ENCODE results near the gene ZBTB7B. TPM values are rescaled to one million over a fixed set of nuclear protein-coding genes. Genes with fewer than 3 reads are reported as not detected.

ZBTB7B gene
- total and polyA plus RNA-seq, 2 donors (not counting 1 experiment from before 2014, with no cell fraction given), result 55.7 to 67.3 TPM

DNA sequence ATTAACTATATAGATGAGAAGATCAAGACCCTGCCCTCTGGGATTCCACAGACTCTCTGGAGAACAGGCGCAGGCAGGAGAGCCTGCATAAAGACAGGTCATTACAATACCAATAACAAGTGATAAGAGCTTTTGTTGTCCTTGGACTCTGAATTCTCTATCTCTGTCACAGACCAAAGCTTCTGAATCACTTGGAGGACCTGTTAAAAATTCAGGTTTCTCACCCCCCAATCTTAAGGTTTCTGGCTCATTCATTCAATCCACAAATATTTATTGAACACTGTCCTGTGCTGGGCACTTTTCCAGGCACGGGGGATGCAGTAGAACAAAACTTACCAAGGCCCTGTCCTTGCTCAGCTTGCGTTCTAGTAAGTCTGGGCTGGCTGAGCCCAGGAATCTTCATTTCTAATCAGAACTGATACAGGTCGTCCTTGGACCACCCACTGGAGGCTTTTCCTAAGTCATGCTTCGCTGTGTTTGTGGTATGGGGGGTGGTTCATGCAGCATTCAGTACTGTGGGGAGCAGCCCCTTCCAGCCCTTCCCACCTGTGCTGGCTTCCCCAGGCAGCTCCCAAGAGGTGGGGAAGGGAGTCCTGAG, 62.3 kb downstream of the ZBTB7B start:
- Mint-ChIP-seq H3K4me3 (peak overlapping the region; percentile 83), H3K27ac (peak overlapping the region; percentile 50), H3K27me3 (no peaks in the 10 kb centered on the region), H3K4me1 (peaks cover 49% of the 10 kb centered on the region), H3K9me3 (ENCODE audit: insufficient read depth) (no peaks in the 10 kb centered on the region)
- H3K9me3 ChIP-seq (ENCODE audit: control extremely low read depth in 1 of 3, control insufficient read depth in 2 of 3, insufficient read depth in 1 of 3, low read length in 2 of 3), result no peaks in the 10 kb centered on the region
- H3K27ac ChIP-seq (ENCODE audit: low read length in 2 of 2), result no peak overlapping the region
- peaks cover 0 to 23% of the 10 kb centered on the region in 2 experiments for H3K36me3 ChIP-seq (replicated peaks in 1 of 2; ENCODE audit: control extremely low read depth in 1 of 2, control insufficient read depth in 1 of 2, extremely low read depth in 1 of 2, insufficient read depth in 2 of 2, low read length in 1 of 2)
- ATAC-seq (ENCODE audit: low read depth) (no peak), DNase-seq (no peak)
- WGBS (ENCODE audit: insufficient coverage), result 92% methylated on average over 2 of the region's 5 CpGs
- H2AFZ ChIP-seq (ENCODE audit: insufficient read depth, low read depth, low read length, poor library complexity, severe bottlenecking), result no peak overlapping the region
- peak overlapping the region; percentile 96 for H3K4me2 ChIP-seq (replicated peaks; ENCODE audit: low read depth, low read length, poor library complexity, severe bottlenecking)
- intact Hi-C loops (cut with micrococcal nuclease), result loop anchor here (5.0 to 10.0 kb wide), 3 partner anchors 300 to 1393 kb away; partner anchors contain the start of genes ADAR and ILF2
- peaks cover 27 to 53% of the 10 kb centered on the region in 2 donors for H3K4me1 ChIP-seq (ENCODE audit: control insufficient read depth in 2 of 2, insufficient read depth in 2 of 2, low read length in 2 of 2)
- POLR2A ChIA-PET, result interaction anchor here (0.5 to 2.0 kb wide), 2 partner anchors 15 to 475 kb away, joined by 3 to 9 read pairs; no protein-coding TSS in a partner anchor
- peaks cover 24% of the 10 kb centered on the region for H3K79me2 ChIP-seq (ENCODE audit: control insufficient read depth, insufficient read depth, low read length)
- no peak overlapping the region for H3K4me3 ChIP-seq (ENCODE audit: control extremely low read depth in 1 of 5, extremely low read depth in 1 of 5, insufficient read depth in 1 of 5, low read depth in 2 of 5, low read length in 4 of 5)
- TF ChIP-seq EZH2 (IDR thresholded peaks at IDR 0.05; ENCODE audit: borderline replicate concordance, insufficient read depth, low read depth, low read length, poor library complexity, severe bottlenecking), result no peak
- TF ChIP-seq, protein P1, sequence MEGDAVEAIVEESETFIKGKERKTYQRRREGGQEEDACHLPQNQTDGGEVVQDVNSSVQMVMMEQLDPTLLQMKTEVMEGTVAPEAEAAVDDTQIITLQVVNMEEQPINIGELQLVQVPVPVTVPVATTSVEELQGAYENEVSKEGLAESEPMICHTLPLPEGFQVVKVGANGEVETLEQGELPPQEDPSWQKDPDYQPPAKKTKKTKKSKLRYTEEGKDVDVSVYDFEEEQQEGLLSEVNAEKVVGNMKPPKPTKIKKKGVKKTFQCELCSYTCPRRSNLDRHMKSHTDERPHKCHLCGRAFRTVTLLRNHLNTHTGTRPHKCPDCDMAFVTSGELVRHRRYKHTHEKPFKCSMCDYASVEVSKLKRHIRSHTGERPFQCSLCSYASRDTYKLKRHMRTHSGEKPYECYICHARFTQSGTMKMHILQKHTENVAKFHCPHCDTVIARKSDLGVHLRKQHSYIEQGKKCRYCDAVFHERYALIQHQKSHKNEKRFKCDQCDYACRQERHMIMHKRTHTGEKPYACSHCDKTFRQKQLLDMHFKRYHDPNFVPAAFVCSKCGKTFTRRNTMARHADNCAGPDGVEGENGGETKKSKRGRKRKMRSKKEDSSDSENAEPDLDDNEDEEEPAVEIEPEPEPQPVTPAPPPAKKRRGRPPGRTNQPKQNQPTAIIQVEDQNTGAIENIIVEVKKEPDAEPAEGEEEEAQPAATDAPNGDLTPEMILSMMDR (IDR thresholded peaks at IDR 0.05), result no peak
- CTCF ChIA-PET, result interaction anchor here (0.6 to 20.2 kb wide), 11 partner anchors 8 to 505 kb away, joined by 3 to 370 read pairs (median 5); partner anchors contain the start of genes ADAM15, EFNA3 and KRTCAP2
- peaks cover 48% of the 10 kb centered on the region for H4K20me1 ChIP-seq (ENCODE audit: control insufficient read depth, insufficient read depth, low read length, poor library complexity, severe bottlenecking)
- H3K27me3 ChIP-seq (replicated peaks in 1 of 4; ENCODE audit: control extremely low read depth in 1 of 4, control insufficient read depth in 3 of 4, insufficient read depth in 4 of 4, low read length in 3 of 4), result peaks cover 0 to 3% (median 0%) of the 10 kb centered on the region in 4 experiments
- no peak overlapping the region for H3K9ac ChIP-seq (ENCODE audit: low read length)

DNA sequence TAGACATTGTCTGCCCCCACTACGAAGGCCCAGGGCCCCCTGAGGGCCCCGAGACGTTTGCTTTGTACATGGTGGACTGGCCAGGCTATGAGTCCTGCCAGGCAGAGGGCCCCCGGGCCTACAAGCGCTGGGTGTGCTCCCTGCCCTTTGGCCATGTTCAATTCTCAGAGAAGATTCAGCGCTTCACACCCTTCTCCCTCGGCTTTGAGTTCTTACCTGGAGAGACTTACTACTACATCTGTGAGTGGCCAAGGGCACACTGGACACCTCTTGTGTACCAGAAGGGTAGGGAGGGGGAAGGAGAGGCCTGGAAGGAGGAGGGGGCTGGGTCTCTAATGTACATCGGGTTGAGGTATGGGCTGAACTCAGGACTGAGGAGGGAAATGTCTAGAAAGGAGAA, 64.2 kb downstream of the ZBTB7B start:
- Mint-ChIP-seq H3K27me3 (no peaks in the 10 kb centered on the region), H3K9me3 (ENCODE audit: insufficient read depth) (no peaks in the 10 kb centered on the region), H3K4me3 (no peak overlapping the region), H3K4me1 (peaks cover 55% of the 10 kb centered on the region), H3K27ac (no peak overlapping the region)
- H3K36me3 ChIP-seq (replicated peaks in 1 of 2; ENCODE audit: control extremely low read depth in 1 of 2, control insufficient read depth in 1 of 2, extremely low read depth in 1 of 2, insufficient read depth in 2 of 2, low read length in 1 of 2), result peaks cover 0 to 23% of the 10 kb centered on the region in 2 experiments
- TF ChIP-seq, protein P1 (IDR thresholded peaks at IDR 0.05), result no peak
- TF ChIP-seq EZH2 (IDR thresholded peaks at IDR 0.05; ENCODE audit: borderline replicate concordance, insufficient read depth, low read depth, low read length, poor library complexity, severe bottlenecking), result no peak
- H3K27me3 ChIP-seq (replicated peaks in 1 of 4; ENCODE audit: control extremely low read depth in 1 of 4, control insufficient read depth in 3 of 4, insufficient read depth in 4 of 4, low read length in 3 of 4), result no peaks in the 10 kb centered on the region
- H3K4me2 ChIP-seq (replicated peaks; ENCODE audit: low read depth, low read length, poor library complexity, severe bottlenecking), result no peak overlapping the region
- H3K27ac ChIP-seq (ENCODE audit: low read length in 2 of 2), result no peak overlapping the region
- H3K79me2 ChIP-seq (ENCODE audit: control insufficient read depth, insufficient read depth, low read length), result peaks cover 24% of the 10 kb centered on the region
- WGBS (ENCODE audit: insufficient coverage), result over 99% methylated on average over 6 of the region's 8 CpGs
- POLR2A ChIA-PET, result interaction anchor here (1.4 kb wide), 1 partner anchor 106 kb away, joined by 3 read pairs; the partner anchor contains the start of gene KRTCAP2
- no peaks in the 10 kb centered on the region for H3K9me3 ChIP-seq (ENCODE audit: control extremely low read depth in 1 of 3, control insufficient read depth in 2 of 3, insufficient read depth in 1 of 3, low read length in 2 of 3)
- DNase-seq, result no peak
- no peak overlapping the region for H2AFZ ChIP-seq (ENCODE audit: insufficient read depth, low read depth, low read length, poor library complexity, severe bottlenecking)
- H3K4me3 ChIP-seq (ENCODE audit: control extremely low read depth in 1 of 5, extremely low read depth in 1 of 5, insufficient read depth in 1 of 5, low read depth in 2 of 5, low read length in 4 of 5), result no peak overlapping the region
- CTCF ChIA-PET, result interaction anchor here (1.2 to 20.2 kb wide), 4 partner anchors 11 to 106 kb away, joined by 3 to 370 read pairs (median 94); partner anchors contain the start of genes ADAM15, EFNA3 and KRTCAP2
- no peak for ATAC-seq (ENCODE audit: low read depth)
- no peak overlapping the region for H3K9ac ChIP-seq (ENCODE audit: low read length)
- peaks cover 45% of the 10 kb centered on the region for H4K20me1 ChIP-seq (ENCODE audit: control insufficient read depth, insufficient read depth, low read length, poor library complexity, severe bottlenecking)
- H3K4me1 ChIP-seq (ENCODE audit: control insufficient read depth in 2 of 2, insufficient read depth in 2 of 2, low read length in 2 of 2), result peaks cover 40 to 62% of the 10 kb centered on the region in 2 donors
- intact Hi-C loops (cut with micrococcal nuclease), result loop anchor here (10.0 kb wide), 1 partner anchor 302 kb away; no protein-coding TSS in a partner anchor
